ENCODE results near the gene LPIN1. TPM values are rescaled to one million over a fixed set of nuclear protein-coding genes. Genes with fewer than 3 reads are reported as not detected.

The LPIN1 gene
- total and polyA plus RNA-seq, 2 of the 8 experiments (the other 6 are each of a cell fraction or from before 2014, with no cell fraction given): 4.3 to 9.8 TPM

DNA sequence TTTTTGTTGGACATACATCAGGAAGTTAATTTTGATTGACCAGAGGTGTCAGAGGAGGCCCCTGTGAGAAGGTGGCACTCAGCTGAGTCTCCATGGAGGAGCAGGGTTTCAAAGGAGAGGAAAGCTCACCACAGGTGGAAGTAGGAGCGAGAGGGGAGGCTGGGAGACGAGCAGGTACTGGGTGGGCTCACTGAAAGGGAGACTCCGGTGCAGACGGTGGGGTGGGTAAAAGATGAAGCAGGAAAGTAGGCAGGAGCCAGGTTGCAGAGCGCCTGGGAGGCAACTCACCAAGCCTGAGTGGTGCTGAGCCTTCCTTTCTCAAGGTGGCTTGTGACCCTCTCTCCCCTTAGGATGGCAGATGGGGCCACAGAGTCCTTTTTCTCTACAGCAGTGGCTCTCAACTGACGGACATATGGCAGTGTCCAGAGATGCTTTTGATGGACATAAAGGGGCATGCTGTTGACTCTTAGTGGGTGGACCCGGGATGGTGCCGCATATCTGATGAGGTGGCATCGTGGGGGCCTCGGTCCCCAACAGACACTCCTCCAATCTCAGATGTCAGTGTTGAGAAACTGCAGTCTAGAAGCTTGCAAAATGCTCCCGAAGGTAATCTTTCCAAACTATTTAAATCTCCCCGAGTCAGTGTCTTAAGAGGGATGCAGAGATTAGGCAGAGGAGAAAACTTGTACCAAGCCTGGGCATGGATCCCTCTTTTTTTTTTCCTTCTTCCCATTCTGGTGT is 64.0 kb downstream of the LPIN1 start:
- WGBS, 2 experiments (ENCODE audit: extremely low coverage in 1 of 2, insufficient coverage in 1 of 2, insufficient read length in 1 of 2, insufficient replicate concordance in 2 of 2, low coverage in 1 of 2, low lambda C conversion rate in 2 of 2, missing lambda C conversion rate in 1 of 2): 90% methylated on average over 12 of the region's 12 CpGs; no CpG with 5 or more reads in 1 of the 2 experiments
- FAIRE-seq (no peak), DNase-seq (ENCODE audit: low read depth in 1 of 2, low spot score in 2 of 2) (no peak)
- H2BK20ac ChIP-seq (ENCODE audit: low read length): no peak overlapping the region
- H2AFZ ChIP-seq (ENCODE audit: low read length): no peak overlapping the region
- no peaks in the 10 kb centered on the region for H3K79me1 ChIP-seq (ENCODE audit: low read depth, low read length)
- H3K18ac ChIP-seq (ENCODE audit: extremely low read depth, low read length): no peak overlapping the region
- no peak overlapping the region for H3K9ac ChIP-seq (replicated peaks in 1 of 4; ENCODE audit: extremely low read depth in 1 of 4, low read depth in 3 of 4, low read length in 3 of 4)
- H3K56ac ChIP-seq (replicated peaks; ENCODE audit: insufficient read length, low read depth, low read length): no peak overlapping the region
- no peak overlapping the region for H4K8ac ChIP-seq (ENCODE audit: extremely low read depth, insufficient read depth, low read length)
- no peak overlapping the region for H3K23ac ChIP-seq (ENCODE audit: insufficient read length)
- TF ChIP-seq SIRT6 (IDR thresholded peaks at IDR 0.05; ENCODE audit: low read length) (no peak), RFX5 (IDR thresholded peaks at IDR 0.05; ENCODE audit: borderline replicate concordance, low read depth, low read length) (no peak), SP1 (IDR thresholded peaks at IDR 0.05; ENCODE audit: low read depth, low read length) (no peak), BRCA1 (IDR thresholded peaks at IDR 0.05; ENCODE audit: low read depth, low read length) (no peak), TBP (IDR thresholded peaks at IDR 0.05; ENCODE audit: low read depth, low read length) (no peak), NRF1 (IDR thresholded peaks at IDR 0.05; ENCODE audit: low read depth, low read length) (no peak), CBX5 (IDR thresholded peaks at IDR 0.05; ENCODE audit: low read depth, low read length) (no peak), TEAD4 (IDR thresholded peaks at IDR 0.05; ENCODE audit: low read depth, low read length) (no peak), HDAC6 (IDR thresholded peaks at IDR 0.05; ENCODE audit: low read depth, low read length) (no peak), CHD2 (IDR thresholded peaks at IDR 0.05; ENCODE audit: low read length) (no peak), KDM5A (IDR thresholded peaks at IDR 0.05; ENCODE audit: low read length) (no peak), CREB1 (IDR thresholded peaks at IDR 0.05) (no peak), MAFK (IDR thresholded peaks at IDR 0.05; ENCODE audit: low read depth, low read length) (no peak)
- H3K79me2 ChIP-seq (ENCODE audit: control insufficient read depth in 1 of 2, insufficient read depth in 2 of 2, low read length in 2 of 2): no peaks in the 10 kb centered on the region
- peaks cover 0 to 6% (median under 1%) of the 10 kb centered on the region in 4 experiments; a peak in 1 of 8 replicates for H3K36me3 ChIP-seq (ENCODE audit: control insufficient read depth in 2 of 4, insufficient read depth in 4 of 4, low read length in 3 of 4)
- H2BK12ac ChIP-seq (ENCODE audit: low read depth, low read length): no peak overlapping the region
- no peaks in the 10 kb centered on the region for H3K27me3 ChIP-seq (replicated peaks in 1 of 4; ENCODE audit: control insufficient read depth in 3 of 4, extremely low read depth in 1 of 4, insufficient read depth in 3 of 4, low read length in 3 of 4)
- no peaks in the 10 kb centered on the region for H3K4me1 ChIP-seq (replicated peaks in 1 of 4; ENCODE audit: control insufficient read depth in 3 of 4, insufficient read depth in 4 of 4, low read length in 3 of 4)
- no peak overlapping the region for H4K91ac ChIP-seq (replicated peaks; ENCODE audit: insufficient read length, low read length)
- H3K4ac ChIP-seq (replicated peaks; ENCODE audit: insufficient read length, low read depth, low read length): no peak overlapping the region
- no peak overlapping the region for H3K4me3 ChIP-seq (ENCODE audit: extremely low read depth in 1 of 4, insufficient read depth in 2 of 4, low read depth in 3 of 4, low read length in 4 of 4)
- H2BK15ac ChIP-seq (ENCODE audit: low read length): no peak overlapping the region
- no peak overlapping the region for H2BK5ac ChIP-seq (ENCODE audit: low read depth, low read length)
- H2AK5ac ChIP-seq (ENCODE audit: low read depth, low read length): no peak overlapping the region
- no peaks in the 10 kb centered on the region; the same call in 1 of the 2 replicates for H3K23me2 ChIP-seq (ENCODE audit: low read depth, low read length)
- H3K27ac ChIP-seq (ENCODE audit: low read depth, low read length): no peak overlapping the region
- H3K4me2 ChIP-seq (ENCODE audit: insufficient read depth in 1 of 2, low read depth in 2 of 2, low read length in 2 of 2): no peak overlapping the region
- H3K9me3 ChIP-seq (ENCODE audit: insufficient read depth in 2 of 2, low read depth in 1 of 2, low read length in 1 of 2): no peaks in the 10 kb centered on the region
- ChIA-PET POLR2A (ENCODE audit: partially characterized antibody) (no interaction called here), CTCF (ENCODE audit: partially characterized antibody) (interaction anchor here (1.3 kb wide), 1 partner anchor 19 kb away, joined by 4 read pairs; no protein-coding TSS in a partner anchor)
- no peak overlapping the region for H4K5ac ChIP-seq (ENCODE audit: insufficient read length, low read depth, low read length)
- H4K20me1 ChIP-seq (replicated peaks in 1 of 2; ENCODE audit: control insufficient read depth in 1 of 2, insufficient read depth in 2 of 2, low read length in 2 of 2): no peaks in the 10 kb centered on the region
- no peak overlapping the region for H3K14ac ChIP-seq (ENCODE audit: insufficient read length)
- no peak overlapping the region for H2BK120ac ChIP-seq (replicated peaks; ENCODE audit: low read depth, low read length)

Measured in H1 (cell line).